KOPT-K1 (cell line): ENCODE results near the gene ENSA.
"Not testable (repeated sequence)": the region's sequence is repeated elsewhere in the genome, so short reads cannot be mapped to it uniquely, and the experiment has no call there.

Experiments
- H3K27ac ChIP-seq: fragments of 200-600 bp; sonication (generic); 2 replicates; pipeline ENCODE4 v1.5.1; 2016; ENCODE audit warnings: antibody characterized with exemption, mild to moderate bottlenecking, low read depth, low read length; ENCODE audit not compliant: poor library complexity, severe bottlenecking
- H3K36me3 ChIP-seq: fragments of 200-600 bp; sonication (generic); 2 replicates; pipeline ENCODE4 v1.5.1; 2017; ENCODE audit warnings: antibody characterized with exemption, mild to moderate bottlenecking, low read length, moderate library complexity; ENCODE audit not compliant: insufficient read depth
- H3K9me3 ChIP-seq: fragments of 200-600 bp; sonication (generic); 2 replicates; pipeline ENCODE4 v1.5.1; 2017; ENCODE audit warnings: antibody characterized with exemption, low read length, mild to moderate bottlenecking; ENCODE audit not compliant: insufficient read depth, poor library complexity, severe bottlenecking

Gene ENSA

DNA sequence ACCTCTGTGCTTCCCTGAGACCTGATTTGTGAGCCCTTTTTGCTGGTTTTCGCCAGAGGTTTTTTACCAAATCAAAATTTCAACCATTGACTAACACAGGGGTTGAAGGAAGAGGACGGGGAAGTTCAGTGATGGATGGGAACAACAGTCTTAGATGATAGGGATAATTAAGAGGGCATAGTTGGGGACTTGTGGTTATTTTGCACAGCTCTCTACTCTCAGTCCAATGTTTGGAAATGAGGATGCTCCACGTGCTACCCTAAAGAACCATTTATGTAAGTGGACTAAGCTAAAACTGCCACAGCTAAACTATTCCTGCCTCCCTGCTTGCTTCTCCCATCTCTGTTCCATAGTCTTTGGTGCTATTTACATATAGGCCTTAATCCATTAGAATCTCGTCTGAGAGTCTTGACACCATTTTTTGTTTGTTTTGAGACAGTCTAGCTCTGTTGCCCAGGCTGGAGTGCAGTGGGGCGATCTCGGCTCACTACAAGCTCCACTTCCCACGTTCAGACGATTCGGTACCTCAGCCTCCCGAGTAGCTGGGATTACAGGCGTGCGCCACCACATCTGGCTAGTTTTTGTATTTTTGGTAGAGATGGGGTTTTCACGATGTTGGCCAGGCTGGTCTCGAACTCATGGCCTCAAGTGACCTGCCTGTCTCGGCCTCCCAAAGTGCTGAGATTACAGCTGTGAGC lies 49.3 kb downstream of the ENSA start:
- peak overlapping the region; percentile 94 for H3K27ac ChIP-seq
- peaks cover 38% of the 10 kb centered on the region for H3K36me3 ChIP-seq
- no peaks in the 10 kb centered on the region for H3K9me3 ChIP-seq

DNA sequence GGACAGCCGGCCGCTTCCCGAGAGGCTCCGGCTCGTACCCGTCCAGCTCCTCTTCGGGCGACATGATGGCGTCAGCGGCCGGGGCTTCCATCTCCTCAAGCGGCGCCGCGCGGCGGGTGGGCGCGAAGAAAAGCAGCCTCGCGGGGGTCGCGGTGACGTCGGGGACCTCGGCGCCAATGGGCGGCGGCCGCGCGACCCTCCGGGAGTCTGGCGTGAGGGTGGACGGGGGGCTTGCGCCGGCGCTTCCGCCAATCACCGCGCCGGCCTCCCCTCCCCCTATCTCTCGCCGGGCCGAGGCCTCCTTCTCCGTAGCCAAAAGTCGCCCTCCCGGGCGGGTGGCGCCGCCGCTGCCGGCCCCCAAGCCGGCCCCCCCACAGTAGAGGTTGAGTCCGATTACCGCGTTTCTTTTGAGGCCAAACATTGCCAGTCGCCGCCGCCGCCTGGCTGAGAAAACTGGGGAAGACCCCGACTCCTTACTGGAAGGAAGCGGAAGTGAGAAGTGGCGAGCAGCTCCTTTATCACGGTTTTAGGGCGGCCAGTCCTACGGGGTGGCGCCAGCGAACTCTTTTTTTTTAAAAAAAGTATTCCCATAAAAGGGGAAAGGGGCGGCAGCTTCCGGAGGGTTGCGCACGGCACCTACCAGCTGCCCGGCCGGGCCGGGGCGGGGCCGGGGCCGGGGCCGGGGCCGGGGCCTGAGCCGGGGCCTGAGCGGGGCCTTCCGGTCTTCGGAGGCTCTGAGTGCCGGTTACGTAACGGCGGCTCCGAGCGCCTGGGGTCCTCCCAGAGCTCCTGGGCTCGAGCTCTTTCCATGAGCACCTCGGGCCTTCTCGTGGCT lies 50.1 kb downstream of the ENSA start, which contains the start of gene MCL1:
Gene MCL1 (minus strand): TSS at position 501 of the 835 bp plus-strand sequence. CDS start 80 bp downstream, at position 421.
- Histone ChIP-seq H3K9me3 (no peaks in the 10 kb centered on the region), H3K27ac (peak within 1 kb of the TSS; percentile 94), H3K36me3 (peaks cover 45% of the 10 kb centered on the region)

DNA sequence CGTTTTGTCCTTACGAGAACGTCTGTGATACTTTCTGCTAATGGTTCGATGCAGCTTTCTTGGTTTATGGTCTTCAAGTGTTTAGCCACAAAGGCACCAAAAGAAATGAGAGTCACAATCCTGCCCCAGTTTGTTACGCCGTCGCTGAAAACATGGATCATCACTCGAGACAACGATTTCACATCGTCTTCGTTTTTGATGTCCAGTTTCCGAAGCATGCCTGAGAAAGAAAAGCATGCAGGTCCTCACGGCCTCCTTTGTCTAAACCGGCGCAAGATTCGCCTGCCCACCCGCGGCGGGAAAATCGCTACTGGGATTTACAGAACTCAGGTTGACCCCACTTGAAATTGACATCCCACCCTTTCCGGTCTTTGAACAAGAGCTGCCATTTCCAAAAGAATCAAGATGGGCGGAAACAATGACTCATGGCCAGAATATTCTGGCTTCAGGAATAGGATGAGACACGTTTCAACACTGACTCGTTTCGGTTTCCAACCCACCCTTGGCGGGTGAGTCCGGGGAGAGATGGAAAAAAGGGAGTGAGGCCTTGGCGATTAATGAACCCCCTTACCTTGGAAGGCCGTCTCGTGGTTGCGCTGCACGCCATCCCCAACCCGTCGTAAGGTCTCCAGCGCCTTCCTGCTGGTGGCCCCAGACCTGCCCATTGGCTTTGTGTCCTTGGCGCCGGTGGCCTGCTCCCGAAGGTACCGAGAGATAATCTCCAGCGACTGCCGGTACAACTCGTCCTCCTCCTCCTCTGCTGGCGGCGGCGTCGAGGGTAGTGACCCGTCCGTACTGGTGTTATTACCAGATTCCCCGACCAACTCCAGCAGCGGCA lies 50.9 kb downstream of the ENSA start:
- peaks cover 54% of the 10 kb centered on the region for H3K36me3 ChIP-seq

DNA sequence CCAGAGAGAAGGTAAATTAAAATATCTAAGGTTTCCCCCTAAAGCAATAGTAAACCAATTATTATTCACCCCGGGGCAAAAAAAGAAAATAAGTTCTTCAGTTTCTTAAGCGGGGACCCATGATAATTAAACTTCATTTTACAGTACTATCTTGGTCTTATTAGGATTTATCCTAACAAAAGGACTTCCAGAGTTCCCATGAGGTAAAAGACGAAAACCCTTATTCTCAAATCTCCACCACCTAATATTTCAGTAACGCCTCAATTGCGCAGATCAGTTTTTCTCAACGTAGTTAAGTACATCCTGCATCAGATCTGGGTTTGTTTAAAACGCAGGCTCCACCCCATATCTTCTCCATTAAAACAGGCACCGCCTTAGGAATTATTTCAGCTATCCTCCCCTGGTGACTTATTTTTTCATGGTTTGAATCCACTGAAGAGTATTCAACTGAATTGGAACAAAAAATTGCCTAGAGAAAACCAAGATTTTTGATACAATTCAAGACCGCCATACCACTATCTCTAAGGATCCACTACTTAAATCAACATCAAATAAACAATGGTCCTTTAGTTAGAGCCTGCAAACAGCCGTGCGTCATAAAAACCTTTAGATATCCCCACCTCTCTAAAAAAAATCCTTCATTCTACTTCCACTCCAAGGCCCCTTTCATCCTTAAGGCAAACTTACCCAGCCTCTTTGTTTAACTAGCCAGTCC lies 51.7 kb downstream of the ENSA start:
- Histone ChIP-seq H3K9me3 (no peaks in the 10 kb centered on the region), H3K36me3 (peaks cover 61% of the 10 kb centered on the region), H3K27ac (peak overlapping the region; percentile 94)

More for the DNA sequence above, 50.9 kb downstream of the ENSA start:
- Histone ChIP-seq H3K9me3 (no peaks in the 10 kb centered on the region), H3K27ac (peak overlapping the region; percentile 94)

DNA sequence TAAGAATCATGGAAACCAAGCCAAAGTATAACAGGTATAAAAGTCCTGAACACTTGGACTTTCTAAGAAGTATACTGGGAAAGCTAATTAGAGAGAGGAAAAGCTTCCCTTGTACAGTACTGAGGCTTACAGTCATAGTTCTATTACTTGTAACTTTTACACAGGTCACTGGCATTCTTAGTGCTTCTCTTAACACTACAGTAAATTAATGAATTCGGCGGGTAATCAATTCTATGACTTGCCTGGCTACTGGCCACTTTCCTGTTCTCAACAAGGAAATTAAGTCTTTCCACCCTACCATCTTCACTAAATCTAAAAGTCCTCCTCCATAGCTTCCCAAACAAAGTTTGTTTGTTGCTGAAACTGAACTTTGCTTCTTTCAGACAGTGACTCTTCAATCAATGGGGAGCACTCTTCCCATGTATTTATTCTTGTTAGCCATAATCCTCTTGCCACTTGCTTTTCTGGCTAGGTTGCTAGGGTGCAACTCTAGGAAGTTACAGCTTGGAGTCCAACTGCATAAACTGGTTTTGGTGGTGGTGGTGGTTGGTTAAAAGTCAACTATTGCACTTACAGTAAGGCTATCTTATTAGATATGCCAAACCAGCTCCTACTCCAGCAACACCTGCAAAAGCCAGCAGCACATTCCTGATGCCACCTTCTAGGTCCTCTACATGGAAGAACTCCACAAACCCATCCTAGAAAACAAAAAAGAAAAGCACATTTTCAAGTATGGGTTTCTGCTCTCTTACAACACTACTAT lies 52.4 kb downstream of the ENSA start:
- Histone ChIP-seq H3K27ac (peak overlapping the region; percentile 94), H3K36me3 (peaks cover 69% of the 10 kb centered on the region), H3K9me3 (no peaks in the 10 kb centered on the region)

DNA sequence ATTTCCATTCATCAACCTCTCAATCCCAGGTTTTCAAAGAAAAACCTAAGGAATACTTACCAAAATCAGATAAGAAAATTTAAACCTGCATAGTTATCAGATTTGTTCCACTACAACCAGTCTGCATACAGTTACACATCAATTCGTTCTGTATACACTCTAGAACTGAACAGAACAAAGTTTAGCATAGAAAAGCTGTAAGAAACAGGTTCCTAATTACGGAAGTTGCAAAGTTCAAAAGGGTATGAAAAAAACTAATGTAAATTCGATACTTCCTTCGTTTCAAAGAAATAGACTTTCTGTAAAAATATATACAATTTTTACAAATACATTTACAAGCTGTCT lies 53.1 kb downstream of the ENSA start:
- H3K27ac ChIP-seq, result no peak overlapping the region
- H3K9me3 ChIP-seq, result no peaks in the 10 kb centered on the region
- H3K36me3 ChIP-seq, result peaks cover 75% of the 10 kb centered on the region

DNA sequence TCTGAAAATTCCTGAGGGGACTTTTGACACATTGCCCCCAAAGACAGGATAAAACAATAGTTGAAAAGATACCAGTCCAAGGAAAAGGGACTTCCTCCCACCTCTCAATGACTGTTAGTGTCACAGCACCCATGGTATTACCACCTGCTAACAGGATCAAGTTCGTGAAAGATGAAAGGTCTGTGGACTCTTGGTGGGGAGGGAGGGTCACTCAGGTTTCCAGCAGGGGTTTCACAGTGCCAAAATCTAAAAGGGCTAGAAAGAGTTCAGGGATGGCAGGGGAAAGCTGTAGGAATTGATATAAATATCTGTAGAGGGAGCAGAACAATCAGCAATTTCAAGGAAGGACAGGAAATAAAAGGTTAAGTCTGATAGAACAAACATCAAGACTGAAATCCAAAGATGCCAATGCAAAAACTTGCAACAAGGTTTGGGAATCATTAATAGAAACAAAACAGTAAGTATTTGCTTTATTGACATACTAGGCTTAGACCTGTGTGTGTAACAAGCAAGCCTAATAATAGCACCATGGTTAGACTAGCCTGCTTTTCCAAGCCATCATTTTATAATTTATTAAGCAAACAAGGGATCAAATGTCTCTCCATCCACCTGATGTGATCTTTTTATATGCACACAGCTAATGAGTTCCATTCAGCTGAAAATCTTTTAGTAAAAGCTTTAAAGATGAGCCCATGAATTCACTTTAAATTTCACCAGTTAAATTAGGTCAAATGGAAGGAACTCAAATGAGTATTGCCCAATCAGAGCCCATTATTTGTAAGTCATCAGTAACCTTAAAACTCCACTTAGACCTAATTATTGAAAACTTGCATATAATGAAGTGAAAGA lies 53.7 kb downstream of the ENSA start:
- Histone ChIP-seq H3K36me3 (peaks cover 81% of the 10 kb centered on the region), H3K27ac (peak overlapping the region; percentile 2), H3K9me3 (no peaks in the 10 kb centered on the region)

DNA sequence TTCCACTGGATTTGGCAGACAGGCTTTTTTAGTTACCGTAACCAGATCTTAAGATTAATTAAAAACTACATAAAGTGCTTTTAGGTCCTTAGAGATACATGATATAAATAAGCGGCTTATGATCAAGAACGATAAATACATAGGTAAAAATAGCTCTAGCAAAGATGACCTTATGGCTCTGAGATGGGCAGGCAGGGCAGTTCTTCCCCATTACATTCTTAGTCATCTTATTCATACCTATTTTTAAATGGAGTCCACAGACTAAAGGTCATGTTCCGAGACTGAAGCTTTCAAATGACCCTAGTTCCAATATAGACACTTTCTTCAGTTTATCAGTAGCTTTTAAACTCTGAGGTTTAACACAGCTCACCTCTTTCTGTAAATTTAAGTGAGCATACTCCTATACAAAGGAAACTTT lies 54.3 kb downstream of the ENSA start:
- H3K36me3 ChIP-seq, result peaks cover 81% of the 10 kb centered on the region
- peak overlapping the region; percentile 2 for H3K27ac ChIP-seq
- H3K9me3 ChIP-seq, result no peaks in the 10 kb centered on the region

DNA sequence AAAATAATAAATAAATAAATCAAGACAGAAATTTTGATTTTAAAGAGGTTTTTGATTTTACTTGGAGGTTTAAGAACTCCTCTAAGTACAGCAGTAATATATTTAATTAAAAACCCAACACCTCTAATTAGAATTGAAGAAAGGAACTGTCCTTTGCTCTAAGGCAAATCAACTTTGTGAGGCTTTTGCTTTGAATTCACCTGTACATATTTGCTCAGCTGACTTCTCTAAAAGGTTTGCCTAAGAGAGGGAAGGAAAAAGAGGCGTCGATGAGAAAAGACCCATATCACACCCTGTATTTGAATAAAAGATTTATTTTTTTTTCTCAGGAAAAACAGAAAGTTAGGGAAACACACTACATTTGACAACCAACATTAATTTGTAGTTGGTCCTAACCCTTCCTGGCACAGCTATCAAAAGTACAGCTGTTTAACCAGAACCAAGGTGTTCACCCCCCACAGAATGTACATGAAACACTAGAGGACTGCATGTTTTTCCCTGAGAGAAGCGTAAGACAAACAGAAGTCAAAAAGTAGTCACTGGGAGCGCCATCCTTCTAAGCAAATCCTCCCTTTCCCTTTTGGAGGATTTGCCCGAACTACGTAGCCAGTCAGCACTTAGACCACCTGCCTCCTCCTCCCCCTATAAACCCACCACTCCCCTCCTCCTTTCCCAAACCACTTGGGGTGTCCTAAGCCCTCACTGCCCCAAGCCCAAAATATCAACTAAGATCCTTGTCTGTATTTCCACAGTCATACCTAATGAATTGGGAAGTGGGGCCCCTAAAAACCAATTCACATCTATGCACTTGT lies 54.9 kb downstream of the ENSA start:
- Histone ChIP-seq H3K36me3 (peaks cover 81% of the 10 kb centered on the region), H3K9me3 (no peaks in the 10 kb centered on the region), H3K27ac (no peak overlapping the region)

DNA sequence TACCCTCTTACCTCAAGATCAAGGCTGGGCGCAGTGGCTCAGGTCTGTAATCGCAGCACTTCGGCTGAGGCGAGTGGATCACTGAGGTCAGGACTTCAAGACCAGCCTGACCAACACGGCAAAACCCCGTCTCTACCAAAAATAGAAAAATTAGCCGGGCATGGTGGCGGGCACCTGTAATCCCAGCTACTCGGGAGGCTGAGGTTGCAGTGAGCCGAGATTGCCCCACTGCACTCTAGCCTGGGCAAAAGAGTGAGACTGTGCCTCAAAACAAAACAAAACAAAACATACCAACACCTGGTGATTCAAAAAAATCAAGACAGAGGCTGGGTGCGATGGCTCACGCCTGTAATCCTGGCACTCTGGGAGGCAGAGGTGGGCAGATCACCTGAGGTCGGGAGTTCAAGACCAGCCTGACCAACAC lies 55.8 kb downstream of the ENSA start:
- not testable (repeated sequence) for H3K27ac ChIP-seq, H3K9me3 ChIP-seq
- peaks cover 79% of the 10 kb centered on the region for H3K36me3 ChIP-seq

DNA sequence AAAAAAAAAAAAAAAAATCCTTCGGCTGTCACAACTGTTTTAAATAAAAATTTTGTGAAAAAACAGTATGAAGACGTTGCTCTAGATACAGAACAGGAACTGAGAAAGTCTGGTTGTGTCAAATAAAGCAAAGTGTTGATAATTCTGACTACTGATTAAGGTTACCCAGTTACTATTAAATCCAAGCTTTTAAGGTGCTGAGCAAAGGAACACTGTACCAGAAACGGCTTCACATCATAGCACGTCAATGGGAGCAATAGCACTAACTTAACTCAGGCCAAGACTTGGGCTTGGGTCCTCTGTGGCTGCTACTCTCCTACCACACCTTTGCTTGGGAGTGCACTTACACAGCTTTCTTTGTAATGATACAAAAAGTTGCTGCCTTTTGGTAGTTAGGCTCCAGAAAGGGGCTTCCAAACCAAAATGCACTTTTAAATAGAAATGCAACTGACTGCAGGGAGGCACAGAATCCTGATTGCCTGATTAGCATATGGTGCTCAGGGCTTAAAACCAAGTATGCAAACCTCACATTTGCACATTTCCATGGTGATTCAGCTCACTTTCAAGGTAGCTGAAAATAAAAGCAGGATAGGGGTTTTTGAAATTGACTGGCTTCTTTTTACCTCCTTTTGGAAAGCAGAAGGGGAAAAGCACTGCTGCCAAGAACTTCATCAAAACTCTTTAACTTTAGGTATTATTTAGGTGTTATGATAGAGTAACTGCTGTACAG lies 56.3 kb downstream of the ENSA start:
- no peaks in the 10 kb centered on the region for H3K9me3 ChIP-seq
- peaks cover 74% of the 10 kb centered on the region for H3K36me3 ChIP-seq
- no peak overlapping the region for H3K27ac ChIP-seq
